ENCODE measurements around the gene SETD5. TPM values are rescaled to one million over a fixed set of nuclear protein-coding genes. Genes with fewer than 3 reads are reported as not detected.

The SETD5 gene
- total and polyA plus RNA-seq, 2 of the 8 experiments (the other 6 are each of a cell fraction or from before 2014, with no cell fraction given): 108 to 234 TPM

DNA sequence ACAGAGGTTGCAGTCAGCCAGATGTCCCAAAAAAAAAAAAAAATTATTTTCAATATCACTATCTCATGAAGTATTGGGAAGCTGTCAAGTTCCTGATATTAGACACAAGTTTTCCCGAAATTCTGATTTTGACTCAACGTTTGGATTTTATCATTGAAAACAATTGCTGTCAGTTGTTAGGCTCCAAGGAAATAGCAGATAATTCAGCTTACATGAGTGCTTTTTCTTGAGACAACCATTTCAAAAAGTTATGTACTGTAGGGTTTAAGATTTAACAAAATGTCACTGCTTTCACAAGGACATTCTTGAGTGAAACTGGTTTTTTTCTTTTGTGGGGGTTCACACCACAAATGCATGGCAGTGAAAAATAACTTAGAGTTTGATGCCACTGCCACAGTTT, 9.3 kb upstream of the SETD5 start (continued):
- TF ChIP-seq POLR2AphosphoS5 (IDR thresholded peaks at IDR 0.05; ENCODE audit: low read depth, low read length): no peak
- no peak for TF ChIP-seq USF2 (IDR thresholded peaks at IDR 0.05; ENCODE audit: low read length)
- TF ChIP-seq CREB1 (IDR thresholded peaks at IDR 0.05): no peak

Data from H1 (cell line).